Measurements from ENCODE around the gene DCBLD1.
"Not testable (repeated sequence)": the region's sequence is repeated elsewhere in the genome, so short reads cannot be mapped to it uniquely, and the experiment has no call there.

The DCBLD1 gene

GRCh38 chr6:117467876-117468275 lies 14.6 kb upstream of the DCBLD1 start:
- no peak for TF ChIP-seq EZH2phosphoT487 (conservative IDR thresholded peaks at IDR 0.05; ENCODE audit: low read length)
- TF ChIP-seq CTCF (IDR thresholded peaks at IDR 0.05; ENCODE audit: insufficient read depth, low read length, poor library complexity, severe bottlenecking): no peak
- H3K36me3 ChIP-seq (ENCODE audit: low read length): no peaks in the 10 kb centered on the region
- no peak overlapping the region for H3K4me3 ChIP-seq (ENCODE audit: insufficient read depth, low read length, poor library complexity, severe bottlenecking)
- H3K27me3 ChIP-seq (ENCODE audit: low read length): no peaks in the 10 kb centered on the region
- H3K27ac ChIP-seq (ENCODE audit: low read depth, low read length): no peak overlapping the region
- no peak overlapping the region for H2AFZ ChIP-seq (ENCODE audit: low read depth, low read length, severe bottlenecking)
- no peaks in the 10 kb centered on the region for H3K9me3 ChIP-seq (ENCODE audit: insufficient read depth, low read length)
- H3K4me2 ChIP-seq (ENCODE audit: low read depth, low read length, poor library complexity, severe bottlenecking): no peak overlapping the region
- no peak overlapping the region for H3K9ac ChIP-seq (ENCODE audit: low read length)
- H3K9me2 ChIP-seq (replicated peaks; ENCODE audit: insufficient read depth, low read length): no peaks in the 10 kb centered on the region
- H3K79me2 ChIP-seq (ENCODE audit: insufficient read depth, low read length): no peaks in the 10 kb centered on the region
- no peaks in the 10 kb centered on the region for H4K20me1 ChIP-seq (ENCODE audit: low read depth, low read length)
- no peaks in the 10 kb centered on the region for H3F3A ChIP-seq (ENCODE audit: insufficient read depth)

GRCh38 chr6:117468527-117468926 lies 13.9 kb upstream of the DCBLD1 start:
- H3K4me2 ChIP-seq (ENCODE audit: low read depth, low read length, poor library complexity, severe bottlenecking); H3K79me2 ChIP-seq (ENCODE audit: insufficient read depth, low read length); H4K20me1 ChIP-seq (ENCODE audit: low read depth, low read length); H3F3A ChIP-seq (ENCODE audit: insufficient read depth); H3K4me3 ChIP-seq (ENCODE audit: insufficient read depth, low read length, poor library complexity, severe bottlenecking); H3K36me3 ChIP-seq (ENCODE audit: low read length); H3K27ac ChIP-seq (ENCODE audit: low read depth, low read length); H3K9me2 ChIP-seq (replicated peaks; ENCODE audit: insufficient read depth, low read length); H2AFZ ChIP-seq (ENCODE audit: low read depth, low read length, severe bottlenecking); H3K27me3 ChIP-seq (ENCODE audit: low read length); H3K9me3 ChIP-seq (ENCODE audit: insufficient read depth, low read length); H3K9ac ChIP-seq (ENCODE audit: low read length): not testable (repeated sequence)

GRCh38 chr6:117469356-117469755 lies 13.1 kb upstream of the DCBLD1 start:
- no peak overlapping the region for H3K27ac ChIP-seq (ENCODE audit: low read depth, low read length)
- H3K9ac ChIP-seq (ENCODE audit: low read length): no peak overlapping the region
- no peaks in the 10 kb centered on the region for H3K27me3 ChIP-seq (ENCODE audit: low read length)
- TF ChIP-seq EZH2phosphoT487 (conservative IDR thresholded peaks at IDR 0.05; ENCODE audit: low read length) (no peak), CTCF (IDR thresholded peaks at IDR 0.05; ENCODE audit: insufficient read depth, low read length, poor library complexity, severe bottlenecking) (no peak)
- H2AFZ ChIP-seq (ENCODE audit: low read depth, low read length, severe bottlenecking): no peak overlapping the region
- no peaks in the 10 kb centered on the region for H3K9me2 ChIP-seq (replicated peaks; ENCODE audit: insufficient read depth, low read length)
- no peaks in the 10 kb centered on the region for H3F3A ChIP-seq (ENCODE audit: insufficient read depth)
- H3K36me3 ChIP-seq (ENCODE audit: low read length): no peaks in the 10 kb centered on the region
- no peak overlapping the region for H3K4me3 ChIP-seq (ENCODE audit: insufficient read depth, low read length, poor library complexity, severe bottlenecking)
- H3K9me3 ChIP-seq (ENCODE audit: insufficient read depth, low read length): no peaks in the 10 kb centered on the region
- no peak overlapping the region for H3K4me2 ChIP-seq (ENCODE audit: low read depth, low read length, poor library complexity, severe bottlenecking)
- no peaks in the 10 kb centered on the region for H4K20me1 ChIP-seq (ENCODE audit: low read depth, low read length)
- H3K79me2 ChIP-seq (ENCODE audit: insufficient read depth, low read length): no peaks in the 10 kb centered on the region

GRCh38 chr6:117469791-117470190 lies 12.7 kb upstream of the DCBLD1 start:
- Histone ChIP-seq H3K9me3 (ENCODE audit: insufficient read depth, low read length) (no peaks in the 10 kb centered on the region), H3K27ac (ENCODE audit: low read depth, low read length) (no peak overlapping the region), H4K20me1 (ENCODE audit: low read depth, low read length) (no peaks in the 10 kb centered on the region), H3K4me2 (ENCODE audit: low read depth, low read length, poor library complexity, severe bottlenecking) (no peak overlapping the region), H3K9ac (ENCODE audit: low read length) (no peak overlapping the region), H2AFZ (ENCODE audit: low read depth, low read length, severe bottlenecking) (no peak overlapping the region), H3K4me3 (ENCODE audit: insufficient read depth, low read length, poor library complexity, severe bottlenecking) (no peak overlapping the region), H3K9me2 (replicated peaks; ENCODE audit: insufficient read depth, low read length) (no peaks in the 10 kb centered on the region), H3F3A (ENCODE audit: insufficient read depth) (no peaks in the 10 kb centered on the region), H3K27me3 (ENCODE audit: low read length) (no peaks in the 10 kb centered on the region), H3K79me2 (ENCODE audit: insufficient read depth, low read length) (no peaks in the 10 kb centered on the region), H3K36me3 (ENCODE audit: low read length) (no peaks in the 10 kb centered on the region)
- no peak for TF ChIP-seq EZH2phosphoT487 (conservative IDR thresholded peaks at IDR 0.05; ENCODE audit: low read length)
- TF ChIP-seq CTCF (IDR thresholded peaks at IDR 0.05; ENCODE audit: insufficient read depth, low read length, poor library complexity, severe bottlenecking): no peak
